NK-92 (cell line): ENCODE data around the gene TOB1.

Source experiments
- DNase-seq: peaks from one replicate; lab custom pipeline; 2025; ENCODE audit not compliant: unreplicated experiment; lab: John Stamatoyannopoulos, UW

TOB1 gene, protein sequence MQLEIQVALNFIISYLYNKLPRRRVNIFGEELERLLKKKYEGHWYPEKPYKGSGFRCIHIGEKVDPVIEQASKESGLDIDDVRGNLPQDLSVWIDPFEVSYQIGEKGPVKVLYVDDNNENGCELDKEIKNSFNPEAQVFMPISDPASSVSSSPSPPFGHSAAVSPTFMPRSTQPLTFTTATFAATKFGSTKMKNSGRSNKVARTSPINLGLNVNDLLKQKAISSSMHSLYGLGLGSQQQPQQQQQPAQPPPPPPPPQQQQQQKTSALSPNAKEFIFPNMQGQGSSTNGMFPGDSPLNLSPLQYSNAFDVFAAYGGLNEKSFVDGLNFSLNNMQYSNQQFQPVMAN

GRCh38 chr17:50866261-50866949, at the start of gene TOB1:
Gene TOB1, minus strand, starts transcription at chr17:50866354. Its CDS starts 2,337 bp downstream, at chr17:50864017.
- DNase-seq = peak; percentile 78

GRCh38 chr17:50914505-50915063, 48.4 kb upstream of the TOB1 start:
- no peak for DNase-seq

- no peak for DNase-seq
These were observed 47.0 kb upstream of the TOB1 start for GRCh38 chr17:50913120-50913519.

- DNase-seq = no peak
These were observed 45.7 kb upstream of the TOB1 start for GRCh38 chr17:50911890-50912289.

GRCh38 chr17:50911450-50911849, 45.3 kb upstream of the TOB1 start:
- no peak for DNase-seq

DNA sequence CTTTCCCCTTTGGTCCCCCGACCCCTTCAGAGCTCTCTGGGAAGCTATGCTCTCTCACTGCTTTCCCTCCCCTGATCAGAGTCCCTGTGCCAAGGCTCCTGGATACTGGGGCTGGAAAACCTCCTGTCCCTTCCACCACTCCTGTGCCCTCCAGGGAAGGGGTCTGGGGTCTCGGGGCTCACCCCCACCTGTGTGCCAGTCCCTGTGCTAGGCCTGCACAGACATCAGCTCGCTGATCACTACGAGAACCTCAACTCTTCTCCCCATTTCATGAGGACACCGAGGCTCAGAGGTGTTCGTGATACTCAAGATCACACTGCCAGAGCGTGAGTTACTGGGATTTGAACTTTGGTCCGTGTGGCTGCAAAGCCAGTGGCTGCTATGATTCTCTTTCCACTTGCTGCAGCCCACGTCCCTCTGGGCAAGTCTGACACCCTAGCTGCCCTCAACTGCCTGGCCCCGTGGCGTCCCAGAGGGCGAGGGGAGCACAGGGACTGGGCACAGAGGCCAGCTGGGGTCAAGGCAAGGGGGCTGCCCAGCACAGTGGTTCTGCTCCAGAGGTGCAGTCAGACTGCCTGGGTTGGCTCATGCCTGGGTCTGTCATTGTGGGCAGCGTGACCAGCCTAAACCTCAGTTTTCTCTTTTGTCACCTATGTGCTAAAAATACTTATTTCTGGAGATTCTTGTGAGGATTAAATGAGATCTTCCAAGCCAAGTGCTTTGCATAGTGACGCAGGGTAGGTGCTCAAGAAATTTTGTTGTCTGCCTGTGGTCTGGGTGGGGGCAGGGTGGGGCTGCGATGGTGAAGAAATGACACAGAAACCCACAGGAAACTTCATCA, 43.8 kb upstream of the TOB1 start:
- DNase-seq = no peak

DNA sequence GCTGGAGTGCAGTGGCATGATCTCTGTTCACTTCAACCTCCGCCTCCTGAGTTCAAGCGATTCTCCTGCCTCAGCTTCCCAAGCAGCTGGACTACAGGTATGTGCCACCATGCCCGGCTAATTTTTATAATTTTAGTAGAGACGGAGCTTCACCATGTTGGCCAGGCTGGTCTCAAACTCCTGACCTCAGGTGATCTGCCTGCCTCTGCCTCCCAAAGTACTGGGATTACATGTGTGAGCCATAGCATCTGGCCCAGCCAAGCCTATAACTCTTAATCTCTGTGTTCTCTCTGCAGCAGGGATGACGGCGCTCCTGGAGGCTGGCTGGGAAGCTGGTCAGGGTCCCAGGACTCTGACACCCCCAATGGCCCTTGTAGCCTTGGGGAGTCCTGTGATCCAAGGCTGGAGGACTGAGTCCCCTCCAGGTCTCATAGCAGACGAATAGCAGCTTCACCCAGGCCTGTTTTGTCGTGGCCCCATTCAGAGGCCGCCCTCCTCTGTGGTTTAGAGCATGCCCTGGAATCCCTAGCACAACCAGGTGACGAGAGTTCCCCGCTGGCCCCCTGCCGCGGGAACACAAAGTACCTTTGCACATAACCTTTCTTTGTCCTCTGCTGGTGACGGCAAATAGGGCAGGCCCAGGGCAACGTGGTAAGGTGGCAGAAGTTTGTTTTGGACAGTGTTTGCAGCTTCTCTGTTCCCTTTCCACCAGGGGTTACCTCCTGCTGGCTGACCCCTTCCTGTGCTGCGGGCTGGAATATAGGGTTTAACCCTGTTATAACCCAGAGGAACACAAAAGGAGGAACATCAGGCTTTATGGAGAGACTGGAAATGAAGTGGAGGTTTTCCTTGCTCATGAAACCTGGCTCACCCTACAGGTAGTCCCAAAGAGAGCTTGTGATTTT, 43.0 kb upstream of the TOB1 start:
- DNase-seq = no peak

GRCh38 chr17:50908140-50908859, 42.1 kb upstream of the TOB1 start:
- DNase-seq = no peak

- DNase-seq = no peak
These were observed 40.3 kb upstream of the TOB1 start for GRCh38 chr17:50906443-50906842.

- DNase-seq = no peak
These were observed 39.3 kb upstream of the TOB1 start for GRCh38 chr17:50905460-50905803.

DNA sequence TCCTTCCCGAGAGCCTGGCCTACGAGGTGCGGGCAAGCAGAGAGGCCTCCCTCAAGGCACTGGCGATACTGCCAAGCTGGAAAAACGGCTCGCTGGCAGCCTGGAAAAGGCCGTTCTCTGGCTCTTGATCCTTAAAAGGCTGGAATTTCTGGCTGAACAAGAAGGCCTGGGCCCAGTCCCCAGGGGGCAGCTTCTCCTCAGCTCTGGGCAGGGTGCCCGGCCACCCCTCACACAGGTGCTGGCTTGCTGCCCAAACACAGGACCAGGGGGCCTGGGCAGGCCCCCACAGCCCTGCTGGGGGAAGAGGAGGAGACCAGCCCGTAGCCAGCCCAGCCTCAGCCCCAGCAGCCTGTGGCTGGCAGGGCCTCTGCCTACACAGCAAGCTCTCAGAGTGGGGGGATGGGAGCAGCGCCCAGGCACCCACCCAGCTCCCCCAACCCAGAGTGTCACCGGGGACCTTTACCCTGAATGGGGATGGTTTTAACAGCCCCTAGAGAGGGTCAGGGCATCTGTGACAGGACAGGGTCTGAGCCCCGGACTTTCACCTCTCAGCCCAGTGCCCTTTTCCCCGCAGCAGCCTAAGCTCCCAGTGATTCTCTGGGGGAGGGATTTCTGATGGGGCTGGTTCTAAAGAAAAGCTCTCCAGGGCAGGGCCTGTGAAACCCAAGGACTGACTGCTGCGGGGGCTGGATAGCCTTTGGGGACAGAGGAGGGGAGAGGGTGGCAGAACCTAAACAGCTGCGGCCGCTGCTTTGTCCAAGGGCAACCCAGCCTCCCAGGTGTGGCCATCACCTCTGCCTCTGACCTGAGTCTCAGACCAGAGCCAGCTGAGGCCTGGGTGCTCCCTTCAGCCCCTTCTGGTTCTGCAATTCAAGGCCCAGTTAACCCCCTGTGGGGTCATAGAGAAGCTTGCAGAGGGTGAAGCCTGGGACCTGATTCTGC, 38.6 kb upstream of the TOB1 start:
- no peak for DNase-seq

DNA sequence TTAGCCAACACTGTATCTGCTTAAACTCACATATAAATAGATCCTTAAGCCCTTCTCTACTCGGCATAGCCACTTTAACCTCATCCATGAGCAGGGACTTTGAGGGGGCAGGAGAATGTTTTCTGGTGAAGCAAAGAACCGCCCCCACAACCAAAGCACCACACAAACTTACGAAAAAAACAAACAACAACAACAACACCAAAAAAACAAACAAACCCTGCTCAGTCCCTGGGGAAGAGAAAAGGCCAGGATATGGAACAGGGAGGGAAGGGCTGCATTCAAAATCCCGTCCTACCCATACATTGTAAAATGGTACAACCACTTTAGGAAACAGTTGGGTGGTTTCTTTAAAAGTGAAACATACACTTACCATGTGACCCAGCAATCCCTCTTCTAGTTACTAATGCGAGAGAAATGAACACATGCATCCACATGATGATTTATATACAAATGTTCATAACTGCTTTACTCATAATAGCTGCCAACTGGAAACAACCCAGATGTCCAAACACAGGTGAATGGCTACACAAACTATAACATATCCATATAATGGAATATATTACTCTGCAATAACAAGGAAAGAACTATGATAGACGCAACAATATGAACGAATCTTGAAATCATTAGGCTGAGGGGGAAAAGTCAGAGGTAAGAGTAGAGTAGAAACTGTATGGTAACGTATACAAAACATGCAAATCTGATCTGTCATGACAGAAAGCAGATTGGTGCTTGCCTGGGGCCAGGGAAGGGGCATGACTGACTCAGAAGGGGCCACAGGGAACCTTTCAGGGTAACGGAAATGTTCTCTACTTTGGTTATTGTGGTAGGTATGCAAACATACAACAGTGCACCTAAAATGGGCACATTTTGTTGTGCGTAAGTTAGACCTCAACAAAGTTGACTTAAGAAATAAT, 37.7 kb upstream of the TOB1 start:
- no peak for DNase-seq

- no peak for DNase-seq
These were observed 36.5 kb upstream of the TOB1 start for GRCh38 chr17:50902372-50903353.

DNA sequence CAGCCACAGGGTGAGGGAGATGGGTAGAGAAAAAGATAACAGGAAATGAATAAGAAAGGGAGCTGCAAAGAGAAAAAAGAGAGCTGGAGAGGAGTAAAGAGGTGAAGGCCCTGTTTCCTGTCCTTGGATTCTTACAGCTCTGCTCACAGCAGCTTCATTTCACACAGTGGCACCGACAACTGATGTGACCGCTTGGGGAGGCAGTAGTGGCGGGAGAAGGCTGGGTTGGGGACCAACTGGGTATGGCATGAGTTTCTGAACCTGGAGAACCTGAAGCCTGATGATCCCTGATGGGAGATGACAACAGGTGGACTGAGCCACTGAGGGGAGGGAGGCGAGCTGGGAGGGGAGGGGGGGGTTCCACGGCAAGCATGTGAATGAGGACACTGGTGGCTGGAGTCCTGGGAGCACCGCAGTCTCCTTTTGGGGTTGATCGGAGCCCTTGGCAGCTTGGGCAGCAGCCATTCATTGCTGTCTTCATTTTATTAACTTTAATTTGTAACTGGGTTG, 34.3 kb upstream of the TOB1 start:
- no peak for DNase-seq

DNA sequence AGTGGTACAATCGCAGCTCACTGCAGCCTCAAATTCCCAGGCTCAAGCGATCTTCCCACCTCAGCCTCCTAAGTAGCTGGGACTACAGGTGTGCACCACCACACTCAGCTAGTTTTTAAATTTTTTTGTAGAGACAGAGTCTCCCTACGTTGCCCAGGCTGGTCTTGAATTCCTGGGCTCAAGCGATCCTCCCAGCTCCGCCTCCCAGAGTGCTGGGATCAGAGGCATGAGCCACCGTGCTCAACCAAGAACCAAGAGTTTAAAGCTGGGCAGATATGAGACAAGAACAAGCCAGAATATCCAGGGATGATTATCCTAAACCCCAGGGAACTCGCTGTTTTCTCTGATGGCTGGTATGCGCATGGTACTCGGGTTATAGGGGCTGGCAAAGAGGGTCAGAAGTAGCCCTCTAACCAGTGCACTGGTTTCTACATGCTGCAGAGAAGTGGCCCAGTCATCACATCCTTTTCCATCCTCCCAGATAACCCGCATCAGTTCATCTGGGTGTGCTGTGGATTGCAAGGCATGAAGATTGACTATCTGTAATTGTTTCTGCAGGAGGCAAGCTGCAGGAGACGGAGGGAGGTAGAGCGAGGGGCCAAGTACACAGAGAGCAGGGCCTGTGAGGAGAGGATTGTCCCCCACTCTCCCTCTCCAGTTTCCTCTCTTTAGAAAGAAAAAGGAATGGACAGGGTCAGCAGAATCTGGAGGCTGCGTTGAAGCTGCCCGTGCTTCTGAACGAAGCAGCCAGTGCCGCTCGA, 33.6 kb upstream of the TOB1 start:
- no peak for DNase-seq
